WERI-Rb-1 (cell line): ENCODE results near the gene DCAF11.

ENCODE experiments used
- DNase-seq: peaks from one replicate; pipeline ENCODE4 v3.0.0-alpha.2; 2020
- H3K27ac ChIP-seq: fragments of 250-450 bp; sonication (Bioruptor Pico); 2 replicates; pipeline ENCODE4 v1.5.1; 2020; ENCODE audit warnings: mild to moderate bottlenecking, moderate library complexity
- H3K27me3 ChIP-seq: fragments of 250-450 bp; sonication (Bioruptor Pico); 2 replicates; pipeline ENCODE4 v1.5.1; 2021; ENCODE audit warnings: mild to moderate bottlenecking, low read depth, moderate library complexity; ENCODE audit not compliant: insufficient read depth, severe bottlenecking
- H3K36me3 ChIP-seq: fragments of 250-450 bp; sonication (Bioruptor Pico); 2 replicates; pipeline ENCODE4 v1.5.1; 2020; ENCODE audit warnings: mild to moderate bottlenecking, moderate library complexity
- H3K4me3 ChIP-seq: 2 replicates; pipeline ENCODE4 v1.5.1; 2011; ENCODE audit warnings: low read depth, mild to moderate bottlenecking, control low read depth, low read length
- H3K9me3 ChIP-seq: fragments of 250-450 bp; sonication (Bioruptor Pico); 2 replicates; pipeline ENCODE4 v1.5.1; 2021; ENCODE audit warnings: mild to moderate bottlenecking, moderate library complexity; ENCODE audit not compliant: severe bottlenecking
- CTCF ChIP-seq: IDR thresholded peaks from 2 replicates; pipeline ENCODE4 v1.5.1; 2011; ENCODE audit warnings: low read depth, mild to moderate bottlenecking, control low read depth, inconsistent platforms, low read length

The DCAF11 gene

GRCh38 chr14:24116128-24116814, 1.7 kb downstream of the DCAF11 start:
- no peak overlapping the region for H3K4me3 ChIP-seq
- DNase-seq, result no peak
- no peaks in the 10 kb centered on the region for H3K27me3 ChIP-seq
- TF ChIP-seq CTCF, result no peak
- no peaks in the 10 kb centered on the region for H3K9me3 ChIP-seq
- H3K27ac ChIP-seq, result no peak overlapping the region
- peaks cover 44% of the 10 kb centered on the region for H3K36me3 ChIP-seq

GRCh38 chr14:24117179-24117578, 2.6 kb downstream of the DCAF11 start:
- no peak for DNase-seq
- Histone ChIP-seq H3K4me3 (no peak overlapping the region), H3K27me3 (no peaks in the 10 kb centered on the region), H3K27ac (no peak overlapping the region), H3K9me3 (no peaks in the 10 kb centered on the region), H3K36me3 (peaks cover 47% of the 10 kb centered on the region)
- no peak for TF ChIP-seq CTCF

GRCh38 chr14:24119691-24120090, 5.1 kb downstream of the DCAF11 start:
- no peaks in the 10 kb centered on the region for H3K9me3 ChIP-seq
- no peak for TF ChIP-seq CTCF
- no peak for DNase-seq
- no peaks in the 10 kb centered on the region for H3K27me3 ChIP-seq
- H3K36me3 ChIP-seq, result peaks cover 57% of the 10 kb centered on the region
- H3K4me3 ChIP-seq, result no peak overlapping the region
- H3K27ac ChIP-seq, result no peak overlapping the region

GRCh38 chr14:24121210-24121609, 6.6 kb downstream of the DCAF11 start:
- peaks cover 57% of the 10 kb centered on the region for H3K36me3 ChIP-seq
- H3K9me3 ChIP-seq, result no peaks in the 10 kb centered on the region
- H3K4me3 ChIP-seq, result no peak overlapping the region
- no peaks in the 10 kb centered on the region for H3K27me3 ChIP-seq
- H3K27ac ChIP-seq, result no peak overlapping the region
- TF ChIP-seq CTCF, result no peak
- DNase-seq, result no peak

- no peaks in the 10 kb centered on the region for H3K27me3 ChIP-seq
- H3K36me3 ChIP-seq, result peaks cover 45% of the 10 kb centered on the region
- no peak overlapping the region for H3K27ac ChIP-seq
- no peaks in the 10 kb centered on the region for H3K9me3 ChIP-seq
- H3K4me3 ChIP-seq, result no peak overlapping the region
- no peak for TF ChIP-seq CTCF
- no peak for DNase-seq
These were observed 7.8 kb downstream of the DCAF11 start for GRCh38 chr14:24122416-24122815.

GRCh38 chr14:24122898-24123297, 8.3 kb downstream of the DCAF11 start:
- no peak for TF ChIP-seq CTCF
- Histone ChIP-seq H3K36me3 (peaks cover 40% of the 10 kb centered on the region), H3K27me3 (no peaks in the 10 kb centered on the region), H3K9me3 (no peaks in the 10 kb centered on the region), H3K27ac (no peak overlapping the region), H3K4me3 (no peak overlapping the region)
- no peak for DNase-seq
